ENCODE measurements around the gene TEX36. TPM values are rescaled to one million over a fixed set of nuclear protein-coding genes. Genes with fewer than 3 reads are reported as not detected.

Gene TEX36
- polyA plus RNA-seq, 1 of the 3 experiments (the other 2 are of a cell fraction) = not detected

DNA sequence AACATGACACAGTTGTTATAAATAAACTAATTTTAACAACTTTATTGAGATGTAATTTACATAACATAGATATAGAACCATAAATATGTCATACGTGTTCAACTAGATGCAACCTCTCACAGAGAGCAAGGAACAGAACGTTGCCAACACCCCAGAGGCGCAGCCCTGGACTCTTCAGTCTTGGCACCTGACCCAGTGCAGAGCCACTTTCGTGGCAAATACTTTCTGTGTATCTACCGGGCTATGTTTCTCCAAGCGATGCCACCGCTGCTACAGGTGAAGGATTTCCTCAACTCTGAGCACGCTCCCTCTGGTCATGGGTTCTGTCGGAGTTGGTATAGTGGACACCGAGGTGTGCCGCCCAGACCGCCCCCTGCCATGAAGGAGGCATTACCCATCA is 57.4 kb downstream of the TEX36 start:
- WGBS (ENCODE audit: low lambda C conversion rate) = 57% methylated on average over 11 of the region's 12 CpGs

More for the DNA sequence above, 57.4 kb downstream of the TEX36 start:
- DNase-seq = no peak
- peaks cover 0 to 4% of the 10 kb centered on the region in 2 experiments; a peak in 3 of 4 replicates for H3K4me1 ChIP-seq (ENCODE audit: control insufficient read depth in 1 of 2, insufficient read depth in 2 of 2, low read depth in 1 of 2, low read length in 1 of 2)
- no peaks in the 10 kb centered on the region for H3F3A ChIP-seq (replicated peaks; ENCODE audit: insufficient read depth)
- H3K9ac ChIP-seq = no peak overlapping the region
- CTCF ChIA-PET = no interaction called here
- H3K4me3 ChIP-seq (ENCODE audit: low read depth in 2 of 2, low read length in 1 of 2) = no peak overlapping the region
- no peaks in the 10 kb centered on the region for H4K20me1 ChIP-seq (ENCODE audit: insufficient read depth)
- TF ChIP-seq YY1 (IDR thresholded peaks at IDR 0.05; ENCODE audit: low read depth) (no peak), RXRA (IDR thresholded peaks at IDR 0.05; ENCODE audit: borderline replicate concordance, low read depth) (no peak), CHD2 (IDR thresholded peaks at IDR 0.05; ENCODE audit: low read length, partially characterized antibody) (no peak), RFX5 (IDR thresholded peaks at IDR 0.05; ENCODE audit: low read length) (no peak), FOSL2 (IDR thresholded peaks at IDR 0.05; ENCODE audit: borderline replicate concordance, low read depth) (no peak), MEF2A (IDR thresholded peaks at IDR 0.05; ENCODE audit: borderline replicate concordance, low read depth) (no peak), MXI1 (IDR thresholded peaks at IDR 0.05; ENCODE audit: low read depth, low read length) (no peak), EZH2phosphoT487 (IDR thresholded peaks at IDR 0.05; ENCODE audit: borderline replicate concordance, low read depth) (no peak), JUND (IDR thresholded peaks at IDR 0.05) (no peak), SIN3A (IDR thresholded peaks at IDR 0.05; ENCODE audit: borderline replicate concordance, low read depth, low read length) (no peak)
- TF ChIP-seq, protein P1, sequence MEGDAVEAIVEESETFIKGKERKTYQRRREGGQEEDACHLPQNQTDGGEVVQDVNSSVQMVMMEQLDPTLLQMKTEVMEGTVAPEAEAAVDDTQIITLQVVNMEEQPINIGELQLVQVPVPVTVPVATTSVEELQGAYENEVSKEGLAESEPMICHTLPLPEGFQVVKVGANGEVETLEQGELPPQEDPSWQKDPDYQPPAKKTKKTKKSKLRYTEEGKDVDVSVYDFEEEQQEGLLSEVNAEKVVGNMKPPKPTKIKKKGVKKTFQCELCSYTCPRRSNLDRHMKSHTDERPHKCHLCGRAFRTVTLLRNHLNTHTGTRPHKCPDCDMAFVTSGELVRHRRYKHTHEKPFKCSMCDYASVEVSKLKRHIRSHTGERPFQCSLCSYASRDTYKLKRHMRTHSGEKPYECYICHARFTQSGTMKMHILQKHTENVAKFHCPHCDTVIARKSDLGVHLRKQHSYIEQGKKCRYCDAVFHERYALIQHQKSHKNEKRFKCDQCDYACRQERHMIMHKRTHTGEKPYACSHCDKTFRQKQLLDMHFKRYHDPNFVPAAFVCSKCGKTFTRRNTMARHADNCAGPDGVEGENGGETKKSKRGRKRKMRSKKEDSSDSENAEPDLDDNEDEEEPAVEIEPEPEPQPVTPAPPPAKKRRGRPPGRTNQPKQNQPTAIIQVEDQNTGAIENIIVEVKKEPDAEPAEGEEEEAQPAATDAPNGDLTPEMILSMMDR (IDR thresholded peaks at IDR 0.05) = no peak
- TF ChIP-seq, protein P2, sequence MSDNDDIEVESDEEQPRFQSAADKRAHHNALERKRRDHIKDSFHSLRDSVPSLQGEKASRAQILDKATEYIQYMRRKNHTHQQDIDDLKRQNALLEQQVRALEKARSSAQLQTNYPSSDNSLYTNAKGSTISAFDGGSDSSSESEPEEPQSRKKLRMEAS (IDR thresholded peaks at IDR 0.05; ENCODE audit: low read depth) = no peak
- TF ChIP-seq, protein P3, sequence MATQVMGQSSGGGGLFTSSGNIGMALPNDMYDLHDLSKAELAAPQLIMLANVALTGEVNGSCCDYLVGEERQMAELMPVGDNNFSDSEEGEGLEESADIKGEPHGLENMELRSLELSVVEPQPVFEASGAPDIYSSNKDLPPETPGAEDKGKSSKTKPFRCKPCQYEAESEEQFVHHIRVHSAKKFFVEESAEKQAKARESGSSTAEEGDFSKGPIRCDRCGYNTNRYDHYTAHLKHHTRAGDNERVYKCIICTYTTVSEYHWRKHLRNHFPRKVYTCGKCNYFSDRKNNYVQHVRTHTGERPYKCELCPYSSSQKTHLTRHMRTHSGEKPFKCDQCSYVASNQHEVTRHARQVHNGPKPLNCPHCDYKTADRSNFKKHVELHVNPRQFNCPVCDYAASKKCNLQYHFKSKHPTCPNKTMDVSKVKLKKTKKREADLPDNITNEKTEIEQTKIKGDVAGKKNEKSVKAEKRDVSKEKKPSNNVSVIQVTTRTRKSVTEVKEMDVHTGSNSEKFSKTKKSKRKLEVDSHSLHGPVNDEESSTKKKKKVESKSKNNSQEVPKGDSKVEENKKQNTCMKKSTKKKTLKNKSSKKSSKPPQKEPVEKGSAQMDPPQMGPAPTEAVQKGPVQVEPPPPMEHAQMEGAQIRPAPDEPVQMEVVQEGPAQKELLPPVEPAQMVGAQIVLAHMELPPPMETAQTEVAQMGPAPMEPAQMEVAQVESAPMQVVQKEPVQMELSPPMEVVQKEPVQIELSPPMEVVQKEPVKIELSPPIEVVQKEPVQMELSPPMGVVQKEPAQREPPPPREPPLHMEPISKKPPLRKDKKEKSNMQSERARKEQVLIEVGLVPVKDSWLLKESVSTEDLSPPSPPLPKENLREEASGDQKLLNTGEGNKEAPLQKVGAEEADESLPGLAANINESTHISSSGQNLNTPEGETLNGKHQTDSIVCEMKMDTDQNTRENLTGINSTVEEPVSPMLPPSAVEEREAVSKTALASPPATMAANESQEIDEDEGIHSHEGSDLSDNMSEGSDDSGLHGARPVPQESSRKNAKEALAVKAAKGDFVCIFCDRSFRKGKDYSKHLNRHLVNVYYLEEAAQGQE (IDR thresholded peaks at IDR 0.05; ENCODE audit: low read depth, low read length) = no peak
- TF ChIP-seq, protein P4, sequence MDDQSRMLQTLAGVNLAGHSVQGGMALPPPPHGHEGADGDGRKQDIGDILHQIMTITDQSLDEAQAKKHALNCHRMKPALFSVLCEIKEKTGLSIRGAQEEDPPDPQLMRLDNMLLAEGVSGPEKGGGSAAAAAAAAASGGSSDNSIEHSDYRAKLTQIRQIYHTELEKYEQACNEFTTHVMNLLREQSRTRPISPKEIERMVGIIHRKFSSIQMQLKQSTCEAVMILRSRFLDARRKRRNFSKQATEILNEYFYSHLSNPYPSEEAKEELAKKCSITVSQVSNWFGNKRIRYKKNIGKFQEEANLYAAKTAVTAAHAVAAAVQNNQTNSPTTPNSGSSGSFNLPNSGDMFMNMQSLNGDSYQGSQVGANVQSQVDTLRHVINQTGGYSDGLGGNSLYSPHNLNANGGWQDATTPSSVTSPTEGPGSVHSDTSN (IDR thresholded peaks at IDR 0.05) = no peak
- TF ChIP-seq, protein P5, sequence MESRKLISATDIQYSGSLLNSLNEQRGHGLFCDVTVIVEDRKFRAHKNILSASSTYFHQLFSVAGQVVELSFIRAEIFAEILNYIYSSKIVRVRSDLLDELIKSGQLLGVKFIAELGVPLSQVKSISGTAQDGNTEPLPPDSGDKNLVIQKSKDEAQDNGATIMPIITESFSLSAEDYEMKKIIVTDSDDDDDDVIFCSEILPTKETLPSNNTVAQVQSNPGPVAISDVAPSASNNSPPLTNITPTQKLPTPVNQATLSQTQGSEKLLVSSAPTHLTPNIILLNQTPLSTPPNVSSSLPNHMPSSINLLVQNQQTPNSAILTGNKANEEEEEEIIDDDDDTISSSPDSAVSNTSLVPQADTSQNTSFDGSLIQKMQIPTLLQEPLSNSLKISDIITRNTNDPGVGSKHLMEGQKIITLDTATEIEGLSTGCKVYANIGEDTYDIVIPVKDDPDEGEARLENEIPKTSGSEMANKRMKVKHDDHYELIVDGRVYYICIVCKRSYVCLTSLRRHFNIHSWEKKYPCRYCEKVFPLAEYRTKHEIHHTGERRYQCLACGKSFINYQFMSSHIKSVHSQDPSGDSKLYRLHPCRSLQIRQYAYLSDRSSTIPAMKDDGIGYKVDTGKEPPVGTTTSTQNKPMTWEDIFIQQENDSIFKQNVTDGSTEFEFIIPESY (IDR thresholded peaks at IDR 0.05; ENCODE audit: borderline replicate concordance, low read depth) = no peak
- POLR2A ChIA-PET = no interaction called here
- no peak overlapping the region for H3K4me2 ChIP-seq
- H3K9me2 ChIP-seq = no peaks in the 10 kb centered on the region
- no peak overlapping the region for H3K27ac ChIP-seq (ENCODE audit: low read depth in 2 of 2, low read length in 1 of 2)
- H3K27me3 ChIP-seq (ENCODE audit: insufficient read depth) = no peaks in the 10 kb centered on the region
- no peaks in the 10 kb centered on the region for H3K79me2 ChIP-seq (ENCODE audit: insufficient read depth)
- H3K9me3 ChIP-seq = no peaks in the 10 kb centered on the region
- no peak overlapping the region for H2AFZ ChIP-seq (ENCODE audit: low read depth)
- H3K36me3 ChIP-seq (replicated peaks in 1 of 2; ENCODE audit: control insufficient read depth in 1 of 2, insufficient read depth in 2 of 2, low read length in 1 of 2) = no peaks in the 10 kb centered on the region
